ENCODE results near the gene BIRC5.

GRCh38 chr17:78263063-78263735, 49.1 kb downstream of the BIRC5 start:
- TF ChIP-seq CTCF (IDR thresholded peaks at IDR 0.05) = no peak
- no peak for TF ChIP-seq POLR2A (IDR thresholded peaks at IDR 0.05)
